Astrocyte (in vitro differentiated cells and primary cell): ENCODE data around the gene SLC6A15.

ENCODE experiments used
- EZH2 ChIP-seq: IDR thresholded peaks from 2 replicates; pipeline ENCODE4 v1.6.1; 2012; ENCODE audit warnings: mild to moderate bottlenecking, low read length, inconsistent platforms; ENCODE audit not compliant: insufficient read depth
- TF ChIP-seq, protein P1 (sequence below): IDR thresholded peaks from 2 replicates; pipeline ENCODE4 v1.5.1; 2011; ENCODE audit warnings: low read depth, mild to moderate bottlenecking, inconsistent platforms, low read length, moderate library complexity; ENCODE audit not compliant: insufficient read depth

DNA sequence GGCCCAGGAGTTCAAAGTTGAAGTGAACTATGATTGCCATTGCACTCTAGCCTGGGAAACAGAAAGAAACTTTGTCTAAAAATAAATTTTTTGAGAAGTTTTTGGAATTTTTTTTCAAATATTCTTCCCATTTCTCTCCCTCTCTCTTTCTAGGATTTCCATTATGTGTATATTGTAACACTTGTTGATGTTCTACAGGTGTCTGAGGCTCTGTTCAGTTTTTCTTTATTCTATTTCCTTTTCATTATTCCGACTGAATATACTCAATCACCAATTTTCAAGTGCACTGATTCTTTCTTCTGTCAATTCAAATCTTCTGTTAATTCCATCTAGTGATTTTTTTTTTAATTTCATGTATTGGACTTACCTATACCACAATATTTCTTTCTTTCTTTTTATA is 48.3 kb upstream of the SLC6A15 start:
- TF ChIP-seq, protein P1, sequence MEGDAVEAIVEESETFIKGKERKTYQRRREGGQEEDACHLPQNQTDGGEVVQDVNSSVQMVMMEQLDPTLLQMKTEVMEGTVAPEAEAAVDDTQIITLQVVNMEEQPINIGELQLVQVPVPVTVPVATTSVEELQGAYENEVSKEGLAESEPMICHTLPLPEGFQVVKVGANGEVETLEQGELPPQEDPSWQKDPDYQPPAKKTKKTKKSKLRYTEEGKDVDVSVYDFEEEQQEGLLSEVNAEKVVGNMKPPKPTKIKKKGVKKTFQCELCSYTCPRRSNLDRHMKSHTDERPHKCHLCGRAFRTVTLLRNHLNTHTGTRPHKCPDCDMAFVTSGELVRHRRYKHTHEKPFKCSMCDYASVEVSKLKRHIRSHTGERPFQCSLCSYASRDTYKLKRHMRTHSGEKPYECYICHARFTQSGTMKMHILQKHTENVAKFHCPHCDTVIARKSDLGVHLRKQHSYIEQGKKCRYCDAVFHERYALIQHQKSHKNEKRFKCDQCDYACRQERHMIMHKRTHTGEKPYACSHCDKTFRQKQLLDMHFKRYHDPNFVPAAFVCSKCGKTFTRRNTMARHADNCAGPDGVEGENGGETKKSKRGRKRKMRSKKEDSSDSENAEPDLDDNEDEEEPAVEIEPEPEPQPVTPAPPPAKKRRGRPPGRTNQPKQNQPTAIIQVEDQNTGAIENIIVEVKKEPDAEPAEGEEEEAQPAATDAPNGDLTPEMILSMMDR, result no peak
- TF ChIP-seq EZH2, result no peak
